Left colon (tissue), 2 donors: Measurements from ENCODE around the gene RASGRF1. TPM values are rescaled to one million over a fixed set of nuclear protein-coding genes. Genes with fewer than 3 reads are reported as not detected.
"Not testable (repeated sequence)": the region's sequence is repeated elsewhere in the genome, so short reads cannot be mapped to it uniquely, and the experiment has no call there.

Experiments
- ATAC-seq: fragments of 200-7000 bp; cut with Tn5 transposase; one replicate; pipeline ENCODE4 v1.9.1; 2020; ENCODE audit warnings: mild to moderate bottlenecking, moderate library complexity
- DNase-seq, 2 donors: peaks; one replicate each; pipeline ENCODE4 v3.0.0-alpha.2; 2020
- intact Hi-C, 2 donors: fragments of 100-400 bp; cut with DNase I in 1 of 2; cut with micrococcal nuclease in 1 of 2; formaldehyde crosslinking; loops; one replicate each; pipeline versions ENCODE4 v1.11.2 to v1.14.0; 2022; cut with DNase I, micrococcal nuclease
- long read RNA-seq: library from polyadenylated mRNA; unstranded; transcript quantifications from one replicate; pipeline ENCODE4 v2.0.0, GENCODE V29; 2021
- total RNA-seq, 2 donors: library from RNA; stranded (reverse); fragmentation: NEBNext Ultra II Directional; extraction: Animal tissue kit (Norgen Biotek cat#: 25700); gene quantifications; one replicate each; pipeline ENCODE4 v1.2.1, GENCODE V29; 2021
- donor health status: DM: no; HTN: no; CAD: no.
- donor health status: DM: yes; HTN: yes; CAD: no.

The RASGRF1 gene, protein sequence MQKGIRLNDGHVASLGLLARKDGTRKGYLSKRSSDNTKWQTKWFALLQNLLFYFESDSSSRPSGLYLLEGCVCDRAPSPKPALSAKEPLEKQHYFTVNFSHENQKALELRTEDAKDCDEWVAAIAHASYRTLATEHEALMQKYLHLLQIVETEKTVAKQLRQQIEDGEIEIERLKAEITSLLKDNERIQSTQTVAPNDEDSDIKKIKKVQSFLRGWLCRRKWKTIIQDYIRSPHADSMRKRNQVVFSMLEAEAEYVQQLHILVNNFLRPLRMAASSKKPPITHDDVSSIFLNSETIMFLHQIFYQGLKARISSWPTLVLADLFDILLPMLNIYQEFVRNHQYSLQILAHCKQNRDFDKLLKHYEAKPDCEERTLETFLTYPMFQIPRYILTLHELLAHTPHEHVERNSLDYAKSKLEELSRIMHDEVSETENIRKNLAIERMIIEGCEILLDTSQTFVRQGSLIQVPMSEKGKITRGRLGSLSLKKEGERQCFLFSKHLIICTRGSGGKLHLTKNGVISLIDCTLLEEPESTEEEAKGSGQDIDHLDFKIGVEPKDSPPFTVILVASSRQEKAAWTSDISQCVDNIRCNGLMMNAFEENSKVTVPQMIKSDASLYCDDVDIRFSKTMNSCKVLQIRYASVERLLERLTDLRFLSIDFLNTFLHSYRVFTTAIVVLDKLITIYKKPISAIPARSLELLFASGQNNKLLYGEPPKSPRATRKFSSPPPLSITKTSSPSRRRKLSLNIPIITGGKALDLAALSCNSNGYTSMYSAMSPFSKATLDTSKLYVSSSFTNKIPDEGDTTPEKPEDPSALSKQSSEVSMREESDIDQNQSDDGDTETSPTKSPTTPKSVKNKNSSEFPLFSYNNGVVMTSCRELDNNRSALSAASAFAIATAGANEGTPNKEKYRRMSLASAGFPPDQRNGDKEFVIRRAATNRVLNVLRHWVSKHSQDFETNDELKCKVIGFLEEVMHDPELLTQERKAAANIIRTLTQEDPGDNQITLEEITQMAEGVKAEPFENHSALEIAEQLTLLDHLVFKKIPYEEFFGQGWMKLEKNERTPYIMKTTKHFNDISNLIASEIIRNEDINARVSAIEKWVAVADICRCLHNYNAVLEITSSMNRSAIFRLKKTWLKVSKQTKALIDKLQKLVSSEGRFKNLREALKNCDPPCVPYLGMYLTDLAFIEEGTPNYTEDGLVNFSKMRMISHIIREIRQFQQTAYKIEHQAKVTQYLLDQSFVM (N-terminal part only)
- under 1 TPM; 0.14 to 0.18 TPM for total RNA-seq
- long read RNA-seq: 0 reads

DNA sequence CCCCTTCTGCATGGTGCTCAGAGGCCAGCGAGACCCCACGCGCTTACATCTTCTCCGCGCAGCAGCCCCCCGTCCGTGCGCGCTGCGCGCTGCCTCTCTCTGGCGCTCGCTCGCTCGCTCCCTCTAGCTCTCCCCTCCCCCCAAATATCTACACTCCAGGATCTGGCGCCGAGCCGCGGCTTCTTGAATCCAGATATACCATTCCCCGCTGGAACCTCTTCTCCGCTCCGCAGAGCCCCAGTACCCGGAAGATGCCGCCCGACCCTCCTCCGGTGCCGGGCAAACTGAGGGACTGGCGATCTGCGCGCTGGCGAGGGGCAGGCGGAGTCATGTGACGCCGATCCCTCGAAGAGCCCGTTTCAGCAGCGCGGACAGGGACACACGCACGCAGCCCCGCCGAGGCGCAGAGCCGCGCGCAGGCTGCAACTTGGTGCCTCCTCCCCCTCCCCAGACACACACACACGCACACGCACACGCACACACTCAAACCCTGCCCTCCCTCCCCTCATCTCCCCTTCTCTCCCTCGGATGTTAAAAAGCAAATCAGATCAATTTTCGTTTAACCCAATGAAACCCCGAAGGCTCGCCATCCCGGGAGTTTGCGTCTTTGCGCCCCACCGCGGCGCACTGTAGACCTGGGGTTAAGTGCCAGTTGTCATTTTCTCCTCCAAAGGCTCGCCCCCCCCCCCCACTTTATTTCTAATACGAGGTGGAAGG, at the start of gene RASGRF1:
Gene RASGRF1, minus strand, starts transcription at position 294 of the 717 bp plus-strand sequence. Its CDS starts 282 bp downstream, at position 12.
- intact Hi-C loops: no loop called here
- DNase-seq: no peak
- ATAC-seq: no peak

DNA sequence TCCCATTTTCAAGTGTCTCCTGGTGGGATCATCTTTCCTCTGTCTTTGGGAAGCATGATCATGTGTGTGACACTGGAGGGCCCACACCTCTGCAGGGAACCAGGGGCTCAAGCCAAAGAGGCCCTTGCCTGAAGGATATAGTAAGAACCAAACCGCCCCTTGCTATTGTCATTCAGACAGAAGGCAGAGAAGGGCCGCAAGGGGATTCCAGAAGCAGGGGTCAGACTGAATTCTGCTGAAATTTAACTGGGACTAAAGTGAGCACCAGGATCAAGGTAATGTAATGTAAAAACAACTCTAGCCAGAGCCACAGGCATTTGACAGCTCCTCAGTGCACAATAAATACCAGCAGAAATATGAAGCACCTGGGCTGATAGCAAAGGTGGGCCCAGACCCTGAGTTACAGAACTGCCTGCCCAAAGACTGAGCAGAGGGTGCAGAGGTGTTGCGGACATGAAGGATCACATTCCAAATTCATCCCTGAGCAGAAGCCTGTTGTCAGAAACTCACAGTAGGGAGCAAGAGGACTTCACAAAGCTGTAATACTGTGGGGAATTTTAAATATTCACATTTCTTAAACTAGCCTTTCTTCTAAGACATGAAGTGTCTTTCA, 46.0 kb upstream of the RASGRF1 start:
- ATAC-seq (no peak), DNase-seq (no peak)
- intact Hi-C loops: no loop called here

GRCh38 chr15:79133309-79133708, 42.7 kb upstream of the RASGRF1 start:
- intact Hi-C loops: no loop called here
- DNase-seq: no peak
- ATAC-seq: no peak

DNA sequence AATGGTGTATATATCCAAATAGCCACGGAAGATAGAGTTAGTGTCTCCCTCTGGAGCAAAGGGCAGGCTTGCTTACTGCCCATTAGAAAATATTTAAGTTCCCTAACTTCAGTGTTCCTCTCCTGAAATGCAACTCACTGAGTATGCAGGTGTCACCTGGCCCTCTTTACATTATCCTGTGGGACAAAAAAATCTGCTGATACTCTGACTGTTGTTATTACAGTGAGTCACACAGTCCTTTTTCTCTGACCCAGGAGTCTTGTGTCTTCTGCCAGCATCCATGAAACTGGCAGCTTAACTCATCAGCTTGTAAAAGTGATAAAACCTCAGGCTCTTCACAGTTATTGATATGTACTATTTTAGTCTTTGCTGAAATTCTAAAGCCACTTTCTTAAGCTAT, 42.2 kb upstream of the RASGRF1 start:
- ATAC-seq: no peak
- DNase-seq: no peak
- intact Hi-C loops: no loop called here

DNA sequence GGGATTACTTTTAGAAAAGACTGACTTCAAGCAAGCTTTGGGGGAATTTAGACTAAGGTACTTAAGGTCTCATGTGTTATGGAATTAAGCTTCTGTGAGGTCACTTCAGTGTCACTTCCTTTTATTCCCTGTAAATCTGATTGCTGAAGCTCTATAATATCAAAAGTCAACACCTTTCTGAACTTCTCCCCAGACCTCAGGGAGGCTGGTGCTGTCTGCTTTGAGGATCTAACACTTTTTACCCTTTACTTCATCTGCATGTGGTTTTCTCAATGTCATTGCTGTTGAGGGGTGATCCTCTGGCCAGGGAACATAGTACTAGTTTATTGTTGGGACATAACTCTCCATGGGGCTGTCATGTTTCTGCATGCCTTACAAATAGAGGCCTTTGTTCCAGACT, 41.8 kb upstream of the RASGRF1 start:
- intact Hi-C loops: no loop called here
- no peak for DNase-seq

GRCh38 chr15:79130535-79131130, 40.1 kb upstream of the RASGRF1 start:
- no peak for ATAC-seq
- DNase-seq: no peak
- intact Hi-C loops: no loop called here

More for the DNA sequence above, 41.8 kb upstream of the RASGRF1 start:
- no peak for ATAC-seq

DNA sequence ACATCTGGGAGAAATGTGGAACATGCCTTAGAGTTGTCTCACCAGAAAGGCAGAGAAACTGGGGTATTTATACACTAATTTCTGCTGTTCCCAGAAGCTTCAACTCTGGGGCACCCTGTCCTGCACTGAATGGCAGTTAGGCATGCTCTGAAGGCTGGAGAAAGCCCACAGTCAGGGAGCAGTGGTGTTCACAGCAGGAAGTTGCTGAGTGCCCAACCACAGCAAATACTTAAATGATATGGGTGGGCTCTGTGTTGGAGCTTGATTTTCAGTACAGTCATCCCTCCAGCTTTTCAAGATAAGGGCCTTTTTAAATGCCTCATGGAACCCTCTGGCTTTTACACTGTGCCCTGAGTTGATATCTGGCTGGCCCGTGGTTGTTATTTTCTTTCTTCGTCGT, 38.7 kb upstream of the RASGRF1 start:
- intact Hi-C loops: no loop called here
- DNase-seq: no peak
- no peak for ATAC-seq

GRCh38 chr15:79128556-79128955, 38.0 kb upstream of the RASGRF1 start:
- no peak for DNase-seq
- intact Hi-C loops: no loop called here
- ATAC-seq: no peak

DNA sequence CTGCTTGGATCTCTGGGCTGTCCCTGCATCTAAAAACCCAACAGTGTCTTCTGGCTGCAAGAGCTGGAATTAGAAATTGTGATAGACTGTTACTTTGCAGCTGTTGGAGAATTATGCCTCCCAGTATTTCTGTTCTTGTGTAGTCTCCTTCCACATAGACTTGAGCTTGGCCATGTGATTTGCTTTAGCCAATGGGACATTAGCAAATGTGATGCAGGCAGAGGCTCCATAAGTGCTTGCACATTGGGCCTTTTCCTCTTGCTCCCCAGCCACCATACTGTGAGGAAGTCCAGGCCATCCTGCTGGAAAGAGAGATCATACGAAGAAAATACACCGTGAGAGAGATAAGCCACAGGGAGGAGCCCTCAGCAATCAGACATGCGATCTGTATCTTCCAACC, 33.8 kb upstream of the RASGRF1 start:
- DNase-seq (no peak), ATAC-seq (no peak)
- intact Hi-C loops: no loop called here

- DNase-seq (no peak), ATAC-seq (no peak)
- intact Hi-C loops: no loop called here
Measured at GRCh38 chr15:79122991-79123390, 32.4 kb upstream of the RASGRF1 start.

DNA sequence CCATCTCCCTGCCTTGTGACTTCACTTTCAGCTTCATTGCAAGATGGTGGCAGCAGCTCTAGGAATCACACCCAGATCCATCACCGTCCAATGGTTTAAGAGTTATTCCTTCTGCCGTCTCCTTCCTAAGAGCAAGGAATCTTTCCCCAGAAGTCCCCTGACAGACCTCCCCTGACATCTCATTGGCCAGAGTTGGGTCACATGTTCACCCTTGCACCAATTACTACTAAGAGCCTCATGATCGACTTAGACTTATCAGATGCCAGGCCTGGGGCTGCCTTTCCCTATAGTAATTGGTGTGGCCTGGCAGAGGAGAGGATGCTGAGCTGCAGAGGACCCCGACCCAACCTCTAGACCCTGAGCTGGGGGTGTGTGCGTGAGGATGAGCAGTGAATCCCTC, 31.8 kb upstream of the RASGRF1 start:
- no peak for ATAC-seq
- no peak for DNase-seq
- intact Hi-C loops: no loop called here

- DNase-seq (no peak), ATAC-seq (no peak)
- intact Hi-C loops: no loop called here
Measured at GRCh38 chr15:79121571-79121970, 31.0 kb upstream of the RASGRF1 start.

DNA sequence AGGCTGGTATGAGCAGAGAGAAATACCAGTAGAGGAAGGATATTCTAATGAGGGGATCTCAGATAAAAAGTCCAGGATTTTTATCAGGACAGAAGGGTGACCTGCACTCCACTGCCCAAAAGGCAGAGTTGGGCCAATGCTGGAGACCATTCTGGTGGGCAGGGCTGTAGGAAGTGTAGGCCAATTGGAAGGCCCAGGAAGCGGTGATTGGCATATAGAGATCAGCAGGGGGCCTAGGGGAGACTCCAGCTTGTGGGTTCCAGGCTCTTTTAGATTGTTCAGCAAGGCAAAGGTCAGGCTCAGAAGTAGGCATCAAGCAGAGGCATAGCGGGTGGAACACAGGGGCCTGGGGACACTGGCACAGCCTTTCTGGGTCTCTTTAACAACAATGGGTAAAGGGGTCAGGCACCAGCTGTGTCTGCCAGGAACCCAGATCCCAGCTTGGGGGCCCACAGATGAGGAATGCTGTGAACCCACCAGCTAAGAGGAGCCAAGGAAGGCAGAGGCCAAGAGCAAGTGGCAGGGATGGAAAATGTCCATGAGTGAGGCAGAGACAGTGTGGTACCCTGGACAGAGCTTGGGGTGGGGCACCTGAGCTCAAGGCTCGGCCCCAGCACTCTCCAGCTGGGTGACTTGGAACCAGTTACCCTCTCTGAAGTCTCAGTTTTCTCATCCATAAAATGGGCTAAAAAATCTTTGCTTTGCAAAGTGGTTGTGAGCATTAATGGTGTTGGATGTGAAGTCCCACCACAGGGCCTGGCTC, 27.0 kb upstream of the RASGRF1 start:
- intact Hi-C loops: no loop called here
- ATAC-seq (no peak), DNase-seq (no peak)

DNA sequence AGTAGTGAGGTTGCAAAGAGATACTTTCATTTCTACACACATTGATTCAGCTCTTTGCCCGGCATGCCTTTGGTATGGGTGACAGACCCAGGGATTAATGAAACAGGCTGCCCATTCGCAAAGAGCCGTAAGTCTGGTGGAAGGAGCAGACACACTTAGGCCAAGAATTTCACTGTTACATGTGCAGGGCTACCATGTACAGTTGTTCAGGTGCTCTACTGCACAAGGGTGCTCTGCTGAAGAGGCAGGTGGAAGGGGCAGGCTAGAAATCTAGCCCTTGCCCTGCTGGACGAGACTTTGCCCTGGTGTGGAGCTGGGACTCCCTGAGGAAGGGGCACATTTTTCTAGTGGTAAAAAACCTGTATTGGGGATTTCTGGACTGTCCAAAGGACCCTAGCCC, 26.2 kb upstream of the RASGRF1 start:
- intact Hi-C loops: no loop called here
- ATAC-seq (no peak), DNase-seq (no peak)

DNA sequence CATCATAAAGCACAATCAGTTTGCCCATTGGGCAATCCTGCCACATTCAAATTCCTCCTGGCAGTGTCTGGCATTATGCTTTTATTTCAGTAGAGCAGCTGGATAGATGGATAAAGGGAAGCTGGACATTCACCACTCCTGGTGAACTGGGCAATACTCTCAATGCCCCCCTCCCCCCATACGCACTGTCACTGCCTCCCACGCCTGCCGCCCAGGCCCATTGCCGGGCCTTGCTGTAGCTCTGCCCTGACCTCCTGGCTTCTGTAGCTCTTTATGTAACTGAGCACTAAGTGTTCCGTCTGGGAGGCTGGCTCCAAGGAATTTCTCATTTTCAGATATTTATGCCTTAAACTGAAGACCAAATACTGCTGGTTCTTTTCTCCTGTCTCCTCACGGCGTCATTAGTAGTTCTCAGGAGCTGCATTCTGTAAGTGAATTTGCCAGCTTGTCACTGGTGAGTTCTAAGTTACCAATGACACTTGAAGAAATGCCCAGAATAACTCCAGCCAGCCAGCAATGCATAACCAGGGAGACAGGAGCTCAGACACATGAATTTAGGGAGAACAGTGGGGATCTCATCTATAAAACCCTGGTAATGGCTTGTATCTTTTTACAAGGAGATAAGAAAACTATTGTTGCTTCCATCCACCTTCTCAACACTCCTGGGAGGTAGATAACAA, 25.5 kb upstream of the RASGRF1 start:
- intact Hi-C loops: no loop called here
- ATAC-seq (no peak), DNase-seq (no peak)

- DNase-seq (no peak), ATAC-seq (no peak)
- intact Hi-C loops: no loop called here
Measured at GRCh38 chr15:79113831-79114230, 23.3 kb upstream of the RASGRF1 start.

DNA sequence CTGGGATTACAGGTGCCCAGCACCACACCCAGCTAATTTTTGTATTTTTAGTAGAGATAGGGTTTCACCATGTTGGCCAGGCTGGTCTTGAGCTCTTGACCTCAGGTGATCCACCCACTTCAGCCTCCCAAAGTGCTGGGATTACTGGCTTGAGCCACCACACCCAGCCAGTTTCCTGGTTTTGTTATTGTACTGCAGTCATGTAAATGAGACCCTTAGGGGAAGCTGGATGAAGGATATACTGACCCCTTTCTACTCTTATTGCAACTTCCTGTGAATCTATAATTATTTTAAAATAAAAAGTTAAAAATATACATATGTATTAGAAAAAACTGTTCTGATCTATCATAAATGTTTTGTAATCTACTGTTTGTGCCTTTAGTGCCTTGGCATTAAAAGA, 20.8 kb upstream of the RASGRF1 start:
- intact Hi-C loops: not testable (repeated sequence)

More for the DNA sequence above, 20.8 kb upstream of the RASGRF1 start:
- not testable (repeated sequence) for DNase-seq, ATAC-seq
